NCI-H1436 treated with DMSO at 0.1 percent for 48 hours (cell line): ENCODE measurements around the gene FITM1.
A peak's percentile ranks its signal among the peaks of the same experiment; 100 is the strongest.

Experiments used
- DNase-seq: peaks from one replicate; lab custom pipeline; 2025; lab: John Stamatoyannopoulos, UW

The FITM1 gene

DNA sequence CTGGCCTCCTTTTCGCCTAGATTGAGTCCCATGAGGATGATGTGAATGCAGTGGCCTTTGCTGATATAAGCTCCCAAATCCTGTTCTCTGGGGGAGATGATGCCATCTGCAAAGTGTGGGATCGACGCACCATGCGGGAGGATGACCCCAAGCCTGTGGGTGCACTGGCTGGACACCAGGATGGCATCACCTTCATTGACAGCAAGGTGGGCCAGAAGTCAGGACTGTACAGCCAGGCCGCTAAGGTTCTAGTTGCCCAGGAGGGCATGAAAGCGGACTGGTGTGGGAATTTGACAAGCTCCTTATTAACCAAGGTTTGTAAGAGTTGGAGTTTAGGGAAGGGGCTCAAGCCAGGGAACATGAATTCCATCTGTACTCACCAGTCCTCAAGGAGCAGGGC, 10.8 kb upstream of the FITM1 start:
- DNase-seq = no peak

- DNase-seq = no peak
These were observed 9.2 kb upstream of the FITM1 start for GRCh38 chr14:24121210-24121609.

GRCh38 chr14:24122416-24122815, 8.0 kb upstream of the FITM1 start:
- no peak for DNase-seq

GRCh38 chr14:24122898-24123297, 7.6 kb upstream of the FITM1 start:
- DNase-seq = no peak

GRCh38 chr14:24123424-24124417, 6.7 kb upstream of the FITM1 start:
- DNase-seq = no peak

DNA sequence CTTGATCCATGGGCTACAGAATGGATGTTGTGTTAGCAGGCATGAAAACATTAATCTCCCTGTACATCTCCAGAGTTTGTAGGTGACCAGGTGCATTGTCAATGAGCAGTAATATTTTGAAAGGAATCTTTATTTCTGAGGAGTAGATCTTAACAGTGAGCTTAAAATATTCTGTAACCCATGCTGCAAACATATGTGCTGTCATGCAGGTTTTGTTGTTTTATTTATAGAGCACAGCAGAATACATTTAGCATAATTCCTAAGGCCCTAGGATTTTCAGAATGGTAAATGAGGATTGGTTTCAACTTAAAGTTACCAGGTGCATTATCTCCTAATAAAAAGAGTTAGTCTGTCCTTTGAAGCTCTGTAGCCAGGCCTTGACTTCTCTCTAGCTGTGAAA, 3.5 kb upstream of the FITM1 start:
- DNase-seq = no peak

GRCh38 chr14:24127673-24128072, 2.8 kb upstream of the FITM1 start:
- no peak for DNase-seq

DNA sequence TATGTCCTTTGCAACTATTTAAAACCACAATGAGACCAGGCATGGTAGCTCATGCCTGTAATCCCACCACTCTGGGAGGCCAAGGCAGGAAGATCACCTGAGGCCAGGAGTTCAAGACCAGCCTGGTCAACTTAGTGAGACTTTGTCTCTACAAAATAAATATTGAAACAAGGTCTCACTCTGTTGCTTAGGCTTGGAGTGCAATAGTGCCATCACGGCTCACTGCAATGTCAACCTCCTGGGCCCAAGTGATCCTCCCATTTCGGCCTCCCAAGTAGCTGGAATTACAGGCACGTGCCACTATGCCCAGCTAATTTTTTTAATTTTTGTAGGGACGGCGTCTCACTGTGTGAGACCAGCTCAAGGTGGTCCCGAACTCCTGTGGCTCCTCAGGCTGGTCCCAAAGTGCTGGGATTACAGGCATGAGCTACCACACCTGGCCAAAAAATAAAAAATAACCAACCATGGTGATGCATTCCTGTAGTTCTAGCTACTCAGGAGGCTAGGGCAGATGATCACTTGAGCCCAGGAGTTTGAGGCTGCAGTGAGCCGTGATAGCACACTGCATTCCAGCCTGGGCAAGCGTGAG, 955 bp upstream of the FITM1 start:
- DNase-seq = no peak

DNA sequence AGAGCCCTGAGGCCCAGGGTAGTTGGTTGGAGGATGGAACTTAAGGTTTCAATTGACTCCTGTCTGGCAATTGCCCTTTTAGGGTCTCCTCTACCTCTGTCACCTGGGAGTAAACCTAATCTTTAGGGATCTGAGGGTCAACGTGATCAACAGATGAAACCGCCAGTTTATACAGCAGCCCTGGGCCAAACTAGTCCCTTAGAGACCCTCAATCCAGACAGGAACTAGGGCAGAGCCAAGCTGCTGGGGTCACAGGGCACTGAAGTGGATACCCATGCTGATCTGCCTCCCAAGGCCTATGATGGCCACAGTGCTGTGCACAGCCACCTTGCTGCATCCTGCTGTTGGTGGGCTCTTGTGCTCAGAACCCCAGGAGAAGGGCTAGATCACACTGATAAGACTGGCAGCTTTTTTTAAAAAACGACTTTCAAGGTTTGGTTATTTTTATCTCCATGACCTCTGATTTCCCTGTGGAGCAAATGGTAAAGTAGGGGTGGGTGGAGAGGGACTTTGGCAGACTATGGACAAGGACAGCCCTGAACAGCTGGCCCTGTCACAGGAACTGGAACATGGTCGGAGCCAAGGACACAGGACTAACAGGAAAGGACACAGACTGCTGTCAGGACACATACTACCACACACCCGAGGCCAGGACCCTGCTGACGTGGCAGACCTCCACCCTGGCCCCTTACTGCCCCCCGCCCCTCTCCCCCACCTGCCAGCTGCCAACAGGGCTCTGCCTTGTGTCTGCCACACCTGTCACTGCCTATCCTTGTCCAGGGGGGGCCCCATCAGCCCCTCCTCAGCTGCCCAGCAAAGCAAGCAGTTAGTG, 474 bp downstream of the FITM1 start:
- DNase-seq = no peak

- DNase-seq = no peak
These were observed 1.1 kb downstream of the FITM1 start for GRCh38 chr14:24131549-24131966.

GRCh38 chr14:24132061-24132685, 1.7 kb downstream of the FITM1 start:
- no peak for DNase-seq

DNA sequence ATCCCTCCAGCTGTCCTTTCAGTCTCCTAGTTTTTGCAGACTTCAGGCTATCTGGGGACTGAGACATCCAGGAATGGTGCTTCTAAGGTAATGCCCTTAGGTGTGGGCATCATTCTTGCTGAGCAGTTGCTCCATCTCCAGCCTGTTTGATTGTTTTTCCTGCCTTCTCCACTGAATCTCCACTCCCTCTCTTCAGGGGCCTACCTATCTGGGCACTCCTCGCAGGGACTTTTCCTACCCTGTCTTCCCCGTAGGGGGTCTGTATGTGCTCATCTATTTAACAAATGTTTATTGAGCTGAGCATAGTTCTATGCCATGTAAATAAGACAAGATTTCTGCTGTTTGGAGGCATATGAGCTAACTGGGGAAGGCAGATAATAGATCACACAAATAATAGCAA, 2.5 kb downstream of the FITM1 start:
- no peak for DNase-seq

DNA sequence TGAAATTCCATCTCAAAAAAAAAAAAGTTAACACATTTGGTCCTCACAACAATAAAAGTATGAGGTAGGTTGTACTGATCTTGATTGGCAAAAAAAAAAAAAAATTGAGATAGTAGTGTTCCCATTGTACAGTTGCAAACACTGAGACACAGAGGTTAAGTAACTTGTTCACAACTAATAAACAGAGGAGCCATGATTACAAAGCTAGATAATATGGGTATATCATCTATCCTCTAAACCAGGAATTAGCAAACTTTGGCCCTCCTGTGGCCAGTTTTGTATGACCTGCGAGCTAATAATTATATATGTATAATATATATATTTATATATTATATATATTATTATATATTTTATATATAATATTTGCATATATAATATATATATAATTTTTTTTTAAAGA, 3.3 kb downstream of the FITM1 start:
- no peak for DNase-seq

DNA sequence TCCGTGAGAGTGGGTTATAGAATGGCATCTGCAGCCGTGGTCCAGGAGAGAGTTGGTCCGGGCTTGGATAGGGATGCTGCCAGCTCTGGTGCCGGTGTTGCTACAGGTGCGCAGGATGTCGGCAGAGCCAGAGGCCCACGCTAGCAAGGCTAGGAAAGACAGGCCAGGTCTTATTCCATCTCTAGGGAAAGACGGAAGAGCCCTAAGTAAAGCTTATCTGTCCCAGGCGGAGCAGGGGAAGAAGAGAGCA, 5.0 kb downstream of the FITM1 start:
- DNase-seq = no peak

- peak; percentile 69 for DNase-seq
These were observed 5.6 kb downstream of the FITM1 start, which contains the start of gene PSME1 for GRCh38 chr14:24135834-24136683. PSME1 (plus strand) TSS chr14:24136194; CDS start chr14:24136263, 69 bp downstream.

DNA sequence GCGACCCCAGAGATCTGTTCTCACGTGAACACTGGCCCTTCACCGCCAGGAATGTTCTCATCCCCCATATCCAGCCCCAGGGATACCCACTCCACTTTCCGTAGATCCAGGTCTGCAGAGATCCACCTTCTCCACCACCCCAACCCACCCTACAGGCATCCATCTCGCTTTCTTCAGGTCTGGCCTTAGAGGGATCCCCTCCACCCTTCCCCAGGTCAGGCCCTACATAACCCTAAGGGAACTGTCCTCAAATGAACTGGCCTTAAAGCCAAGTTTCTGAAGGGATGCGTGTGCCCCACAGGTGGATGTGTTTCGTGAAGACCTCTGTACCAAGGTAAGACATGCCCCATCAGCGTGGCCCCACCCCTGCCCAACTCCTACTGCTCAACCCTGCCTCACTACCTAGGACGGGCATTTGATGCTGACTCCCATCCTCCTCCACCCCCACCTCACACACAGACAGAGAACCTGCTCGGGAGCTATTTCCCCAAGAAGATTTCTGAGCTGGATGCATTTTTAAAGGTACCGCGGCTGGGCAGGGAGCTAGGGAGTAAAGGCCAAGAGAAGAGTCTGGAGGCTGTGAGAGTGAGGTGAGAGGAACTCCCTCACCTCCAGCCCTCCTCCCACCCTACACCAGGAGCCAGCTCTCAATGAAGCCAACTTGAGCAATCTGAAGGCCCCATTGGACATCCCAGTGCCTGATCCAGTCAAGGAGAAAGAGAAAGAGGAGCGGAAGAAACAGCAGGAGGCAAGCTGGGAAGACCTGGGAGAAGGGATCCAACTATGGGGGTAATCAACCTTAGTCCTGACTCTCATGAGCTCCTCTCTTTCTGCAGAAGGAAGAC, 6.4 kb downstream of the FITM1 start:
- no peak for DNase-seq

DNA sequence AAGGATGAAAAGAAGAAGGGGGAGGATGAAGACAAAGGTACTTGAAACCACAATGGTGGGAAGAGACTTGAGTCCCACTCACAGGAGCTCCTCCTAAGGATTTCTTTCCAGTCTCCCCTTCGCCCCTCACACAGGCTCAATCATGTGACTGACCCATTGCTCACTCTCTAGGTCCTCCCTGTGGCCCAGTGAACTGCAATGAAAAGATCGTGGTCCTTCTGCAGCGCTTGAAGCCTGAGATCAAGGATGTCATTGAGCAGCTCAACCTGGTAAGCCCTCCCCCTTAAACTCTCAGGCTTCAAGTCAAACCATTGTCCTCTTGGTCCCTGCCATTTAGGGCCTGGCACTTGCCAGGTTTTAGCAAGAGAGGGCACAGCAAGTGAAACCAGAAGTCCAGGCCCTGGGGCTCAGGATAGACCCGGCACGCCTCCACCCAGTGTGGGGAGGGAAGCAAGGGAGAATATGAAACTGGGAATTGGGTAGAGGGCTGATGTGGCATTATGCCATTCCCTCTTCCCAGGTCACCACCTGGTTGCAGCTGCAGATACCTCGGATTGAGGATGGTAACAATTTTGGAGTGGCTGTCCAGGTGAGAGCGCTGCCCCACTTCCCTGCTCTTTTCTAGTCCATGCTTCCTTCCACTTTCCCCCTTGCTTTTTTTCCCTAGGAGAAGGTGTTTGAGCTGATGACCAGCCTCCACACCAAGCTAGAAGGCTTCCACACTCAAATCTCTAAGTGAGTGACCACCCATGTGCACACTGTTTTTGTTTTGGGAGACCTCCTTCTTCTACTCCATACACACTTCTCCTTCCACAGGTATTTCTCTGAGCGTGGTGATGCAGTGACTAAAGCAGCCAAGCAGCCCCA, 7.3 kb downstream of the FITM1 start:
- DNase-seq = no peak

DNA sequence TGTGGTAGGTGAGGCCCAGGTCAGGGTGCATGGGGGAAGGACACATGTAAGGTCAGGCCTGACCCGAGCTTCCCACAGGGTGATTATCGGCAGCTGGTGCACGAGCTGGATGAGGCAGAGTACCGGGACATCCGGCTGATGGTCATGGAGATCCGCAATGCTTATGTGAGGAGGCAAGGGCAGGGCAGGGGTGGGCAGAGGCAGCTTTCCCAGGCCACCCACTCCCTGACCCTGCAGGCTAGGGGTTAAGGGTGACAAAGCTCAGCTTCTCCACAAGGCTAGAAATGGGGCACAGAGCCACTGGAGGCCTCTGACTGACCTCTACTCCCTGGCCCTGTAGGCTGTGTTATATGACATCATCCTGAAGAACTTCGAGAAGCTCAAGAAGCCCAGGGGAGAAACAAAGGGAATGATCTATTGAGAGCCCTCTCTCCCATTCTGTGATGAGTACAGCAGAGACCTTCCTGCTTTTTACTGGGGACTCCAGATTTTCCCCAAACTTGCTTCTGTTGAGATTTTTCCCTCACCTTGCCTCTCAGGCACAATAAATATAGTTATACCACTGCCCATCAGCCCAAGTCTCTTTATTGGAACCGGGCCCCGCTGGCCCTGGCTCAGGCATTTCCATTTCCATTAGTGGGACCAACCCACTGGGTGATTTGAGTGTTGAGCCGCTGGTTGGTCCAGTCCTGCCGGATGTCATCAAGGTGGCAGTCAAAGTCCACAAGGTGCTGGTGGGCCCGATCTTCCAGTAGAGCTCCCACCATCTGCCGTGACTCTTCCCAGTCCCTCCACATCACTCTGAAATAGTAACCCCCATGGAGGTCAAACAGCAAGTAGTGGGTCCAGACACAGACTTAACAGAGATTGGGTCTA, 8.2 kb downstream of the FITM1 start:
- DNase-seq = no peak
